Left renal cortex interstitium (tissue), 4 donors: ENCODE results near the gene HPSE2. TPM values are rescaled to one million over a fixed set of nuclear protein-coding genes. Genes with fewer than 3 reads are reported as not detected.
A peak's percentile ranks its signal among the peaks of the same experiment; 100 is the strongest.

Source experiments
- DNase-seq, 4 donors: peaks; one replicate each; pipeline ENCODE4 v3.0.0-alpha.2; 2013; ENCODE audit warnings: low read depth in 4 of 4, low spot score in 2 of 4, missing footprints in 1 of 4
- polyA plus RNA-seq, 4 donors: library from polyadenylated mRNA; unstranded; fragments of 120-200 nt; gene quantifications; one replicate each; pipeline ENCODE4 v1.2.1, GENCODE V29; 2013; ENCODE audit not compliant: insufficient read length in 4 of 4

Gene HPSE2
- polyA plus RNA-seq, 4 donors = 0.98 to 1.8 (median 1.3) TPM

DNA sequence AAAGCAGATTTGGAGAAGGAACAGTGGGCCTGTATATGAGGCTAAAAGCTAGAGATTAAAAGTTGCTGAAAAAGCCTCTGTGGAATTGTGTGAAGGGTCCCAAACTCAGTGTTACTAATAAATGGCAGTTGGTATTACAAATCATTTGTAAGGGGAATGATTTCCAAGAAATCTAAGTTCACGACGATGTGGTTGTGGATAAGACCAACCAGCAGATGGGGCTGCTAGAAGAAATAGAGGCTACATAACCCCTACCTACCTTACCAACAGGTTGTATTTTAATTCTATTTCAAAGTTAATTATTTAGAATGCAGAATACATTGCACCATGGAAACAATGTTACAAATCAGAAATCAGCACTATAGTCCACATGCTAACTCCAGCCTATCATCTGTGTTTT is 377.1 kb downstream of the HPSE2 start:
- DNase-seq = no peak

DNA sequence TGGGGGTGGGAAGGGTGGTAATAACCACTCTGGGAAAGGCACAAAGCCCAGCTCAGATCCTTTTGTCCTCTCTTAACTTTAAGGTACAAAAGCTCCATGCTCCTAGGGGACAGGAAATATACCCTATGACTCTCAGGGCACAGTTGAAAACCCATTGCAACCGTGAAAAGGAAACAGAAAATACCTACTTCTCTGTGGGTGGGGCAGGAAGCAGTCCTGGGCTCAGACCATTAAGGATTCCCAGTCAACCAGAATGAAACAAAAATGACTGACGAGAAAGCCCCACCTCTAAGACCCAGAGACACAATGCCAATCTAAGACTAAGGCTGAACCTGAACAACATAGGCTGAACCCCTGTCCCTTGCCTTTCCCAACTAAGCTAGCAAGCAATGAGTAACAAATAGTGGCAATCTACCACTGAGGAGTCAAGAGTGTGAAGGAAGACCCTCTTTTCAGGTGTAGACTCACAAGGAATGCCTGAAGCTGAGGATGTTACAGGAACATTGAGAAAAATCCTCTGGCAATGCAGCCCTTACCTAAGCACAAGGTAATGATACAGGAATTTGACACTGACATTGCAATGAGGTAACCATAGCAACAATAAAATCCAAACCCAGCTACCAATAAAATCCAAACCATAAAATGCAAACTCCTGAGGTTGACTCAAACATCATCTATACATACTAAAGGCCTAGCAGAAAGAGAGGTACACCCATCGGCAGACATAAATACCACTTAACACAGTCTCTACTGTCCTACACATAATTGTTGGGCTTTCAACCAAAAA is 380.1 kb downstream of the HPSE2 start:
- DNase-seq = no peak

DNA sequence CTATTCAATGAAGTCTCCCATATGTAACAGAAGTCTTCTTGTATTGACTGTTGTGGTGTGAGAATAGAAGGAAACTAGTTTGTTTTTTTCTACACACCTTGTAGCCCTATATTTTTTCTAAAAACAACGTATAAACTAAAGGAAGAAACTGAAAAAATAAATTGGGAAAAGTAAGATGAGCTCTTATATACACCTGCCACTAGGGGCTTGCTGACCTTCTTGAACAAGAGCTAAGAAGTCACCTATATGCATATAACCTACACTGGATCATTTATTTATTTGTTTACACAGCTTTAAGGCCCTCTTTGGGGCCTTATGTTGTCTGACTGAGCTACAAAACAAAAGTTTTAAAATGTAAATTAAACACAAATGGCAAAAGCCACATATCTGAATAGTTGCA is 383.0 kb downstream of the HPSE2 start:
- no peak for DNase-seq

DNA sequence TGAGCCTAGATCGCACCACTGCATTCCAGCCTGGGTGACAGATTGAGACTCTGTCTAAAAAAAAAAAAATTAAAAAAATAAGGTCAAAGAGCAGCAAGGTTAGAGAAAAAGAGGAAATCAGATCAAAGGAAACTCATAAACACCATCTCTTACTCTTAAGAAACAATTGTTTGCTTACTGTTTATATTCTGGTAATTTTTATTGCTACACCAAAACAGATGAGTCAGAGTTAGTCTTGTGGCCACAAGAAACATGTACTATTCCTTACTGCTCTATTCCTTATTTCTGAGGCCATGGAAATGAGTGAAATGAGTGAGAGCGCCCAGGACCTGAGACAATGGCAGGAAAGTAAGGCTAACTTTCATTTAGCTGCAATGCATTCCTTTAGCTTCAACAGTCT is 387.3 kb downstream of the HPSE2 start:
- DNase-seq = no peak

DNA sequence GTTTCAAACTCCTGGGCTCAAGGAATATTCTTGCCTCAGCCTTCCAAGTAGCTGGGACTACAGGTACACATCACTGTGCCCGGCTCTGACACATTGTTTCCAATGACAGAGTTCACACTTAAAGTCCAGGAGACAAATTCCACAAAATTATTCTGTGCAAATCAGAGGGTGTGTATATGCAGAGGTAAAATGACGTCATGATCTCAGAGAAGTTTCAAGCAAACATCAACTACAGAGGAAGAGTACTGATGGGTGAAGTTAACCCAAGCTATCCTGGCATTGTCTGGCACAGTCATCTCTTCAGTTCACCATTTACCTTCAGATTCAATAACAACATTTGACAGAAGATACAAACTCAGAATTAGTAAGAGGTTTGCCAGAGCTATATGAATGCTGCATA is 388.9 kb downstream of the HPSE2 start:
- no peak for DNase-seq

DNA sequence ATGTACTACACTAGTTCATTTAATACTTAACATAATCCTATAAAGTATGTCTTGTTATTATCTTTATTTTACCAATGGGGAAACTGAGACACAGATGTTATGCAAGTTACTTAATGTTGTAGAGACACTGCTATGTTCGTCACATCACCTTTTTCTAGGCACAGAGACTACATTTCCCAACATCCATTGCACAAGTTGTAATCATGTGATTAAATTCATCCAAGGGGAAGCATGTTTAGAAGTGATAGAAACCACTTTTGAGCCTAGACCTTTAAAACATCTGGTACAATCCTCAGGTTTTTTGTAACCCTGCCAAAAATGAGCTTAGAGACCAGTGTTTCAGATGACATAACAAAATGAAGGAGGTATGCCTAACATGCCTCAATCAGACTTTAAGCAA is 402.1 kb downstream of the HPSE2 start:
- DNase-seq = no peak

DNA sequence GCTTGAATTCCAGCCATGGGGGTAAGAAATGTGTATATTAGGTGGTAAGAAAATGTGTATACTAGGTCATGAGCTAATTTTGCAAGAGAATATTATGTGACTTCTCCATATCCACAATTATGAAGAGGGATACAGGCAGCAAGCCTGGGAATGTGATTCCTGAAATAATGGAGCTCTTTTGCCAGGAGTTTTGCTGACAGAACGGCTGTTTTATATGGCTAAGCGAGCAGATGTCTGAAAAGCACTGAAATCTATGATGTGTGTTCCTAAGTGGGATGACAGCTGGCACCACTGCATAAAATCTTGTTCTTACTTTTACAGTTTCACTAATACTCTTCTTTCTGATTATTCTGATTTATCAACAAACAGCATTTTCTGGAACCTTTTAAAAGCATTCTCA is 402.9 kb downstream of the HPSE2 start:
- no peak for DNase-seq

DNA sequence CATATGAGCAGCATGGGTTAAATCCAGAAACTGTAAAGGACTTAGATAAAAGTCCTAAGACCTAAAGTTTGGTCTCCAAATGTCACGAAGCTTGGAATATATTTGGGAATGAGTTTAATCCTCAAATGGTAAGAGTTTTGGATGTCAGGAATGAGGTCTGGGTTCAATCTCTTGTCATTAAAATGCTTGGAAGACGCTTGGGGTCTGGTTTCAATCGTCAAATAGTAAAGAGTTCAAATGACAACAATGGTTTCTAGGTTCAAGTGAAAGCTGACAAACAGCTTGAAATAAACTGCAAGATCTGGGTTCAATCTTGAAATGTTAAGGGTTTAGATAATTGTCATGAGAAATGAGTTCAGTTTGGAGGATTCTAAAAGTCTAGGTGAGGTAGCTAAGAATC is 403.5 kb downstream of the HPSE2 start:
- no peak for DNase-seq

DNA sequence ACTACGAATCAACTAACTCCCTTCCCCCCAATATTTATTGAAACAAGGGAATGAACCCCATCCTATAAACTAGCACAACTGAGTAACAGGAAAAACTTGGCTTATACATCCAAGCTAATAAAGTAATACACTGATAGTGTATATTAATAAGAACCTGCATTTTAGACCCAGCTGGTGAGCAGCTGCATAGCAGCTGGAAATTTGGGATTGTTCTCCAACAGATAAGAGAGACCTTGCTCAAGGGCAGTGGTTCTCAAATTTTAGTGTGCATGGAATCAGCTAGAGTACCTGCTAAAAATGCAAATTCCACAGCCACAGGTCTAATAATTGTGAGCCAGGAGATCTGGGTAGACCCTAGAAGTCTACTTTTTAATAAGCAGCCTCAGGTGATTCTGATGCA is 404.3 kb downstream of the HPSE2 start:
- DNase-seq = no peak

DNA sequence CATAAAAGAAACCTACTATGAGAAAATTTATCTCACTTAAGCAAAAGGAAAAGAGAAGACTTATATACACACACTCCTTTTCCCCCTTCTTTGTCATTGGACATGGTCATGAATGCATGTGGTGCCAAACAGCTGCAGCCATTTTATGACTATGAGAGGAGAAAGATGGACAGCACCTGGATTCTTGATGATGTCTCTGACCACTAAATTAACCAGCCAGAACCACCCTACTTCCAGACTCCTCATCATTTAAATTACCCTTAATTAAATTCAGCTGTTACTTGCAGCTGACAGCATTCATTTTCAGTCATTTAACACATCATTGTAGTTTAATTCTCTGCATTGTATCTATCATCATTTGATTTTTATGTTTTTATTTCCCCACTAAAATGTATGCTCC is 409.9 kb downstream of the HPSE2 start:
- DNase-seq = no peak

DNA sequence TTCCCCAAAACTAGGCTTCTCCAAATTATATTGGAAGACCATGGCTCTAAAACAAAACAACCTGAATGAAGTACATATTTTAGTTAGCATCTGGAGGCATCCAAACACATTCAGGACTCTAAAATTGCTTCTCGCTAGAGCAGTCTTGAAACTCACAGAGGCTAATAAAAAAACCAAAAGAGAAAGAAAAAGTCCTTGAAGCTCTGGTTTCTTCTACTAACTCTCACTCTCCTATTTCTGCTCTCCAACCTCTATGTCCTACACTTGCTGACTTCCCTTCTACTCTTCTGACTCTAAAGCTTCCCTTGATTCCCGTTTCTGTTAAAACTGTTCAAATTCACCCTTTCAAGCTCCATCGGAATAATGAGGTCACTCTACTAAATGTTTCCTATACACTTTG is 418.3 kb downstream of the HPSE2 start:
- no peak for DNase-seq

DNA sequence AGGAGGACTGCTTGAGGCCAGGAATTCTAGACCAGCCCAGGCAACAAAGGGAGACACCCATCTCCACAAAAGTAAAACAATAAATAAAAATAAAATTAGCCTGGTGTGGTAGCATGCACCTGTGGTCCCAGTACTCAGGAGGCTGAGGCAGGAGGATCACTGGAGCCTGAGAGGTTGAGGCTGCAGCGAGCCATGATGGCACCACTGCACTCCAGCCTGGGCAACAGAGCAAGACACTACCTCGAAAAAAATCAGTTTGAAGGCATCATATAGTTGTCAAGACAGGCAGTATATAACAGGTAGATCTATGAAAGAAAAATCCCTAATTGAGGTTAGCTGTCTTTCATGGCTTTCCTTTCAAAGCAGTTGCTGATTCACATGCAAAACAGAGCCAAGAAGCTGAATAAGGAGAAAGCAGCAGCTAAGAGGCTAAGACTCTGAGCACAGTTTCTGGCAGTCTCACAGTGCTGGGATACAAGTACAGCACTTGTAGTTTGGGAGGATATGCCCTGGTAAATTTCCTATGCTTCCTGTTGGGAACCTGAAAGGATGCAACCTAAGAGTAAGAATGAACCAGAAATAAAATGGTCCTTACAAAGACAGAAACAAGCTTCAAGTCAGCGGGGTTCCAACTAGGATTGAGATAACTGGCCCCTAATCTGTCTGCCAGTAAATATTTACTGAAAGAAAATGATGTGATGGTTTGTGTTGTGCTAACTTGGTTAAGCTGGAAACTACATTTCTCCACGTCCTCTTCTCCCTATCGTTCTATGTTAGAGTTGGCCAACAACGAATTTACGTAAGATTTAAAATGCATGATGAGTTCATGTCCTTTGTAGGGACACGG is 420.4 kb downstream of the HPSE2 start:
- DNase-seq = no peak

DNA sequence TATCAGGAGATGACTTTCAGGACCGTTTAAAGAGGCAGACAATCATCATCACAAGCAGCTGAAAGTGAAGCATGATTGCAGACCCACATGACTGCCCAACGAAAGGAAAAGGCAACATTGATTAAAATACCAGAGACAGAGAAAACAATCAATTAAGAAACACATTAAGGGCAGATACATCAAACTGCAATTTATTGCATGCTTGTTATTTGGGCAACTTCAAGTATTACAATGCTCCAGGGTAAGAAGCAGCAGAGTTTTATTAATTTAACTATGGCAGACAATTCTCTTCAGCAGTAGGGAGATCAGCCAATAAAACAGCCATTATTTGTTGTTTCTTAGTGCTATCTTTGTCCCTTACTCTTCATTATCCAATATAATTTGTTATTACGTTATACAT is 421.2 kb downstream of the HPSE2 start:
- DNase-seq = no peak

DNA sequence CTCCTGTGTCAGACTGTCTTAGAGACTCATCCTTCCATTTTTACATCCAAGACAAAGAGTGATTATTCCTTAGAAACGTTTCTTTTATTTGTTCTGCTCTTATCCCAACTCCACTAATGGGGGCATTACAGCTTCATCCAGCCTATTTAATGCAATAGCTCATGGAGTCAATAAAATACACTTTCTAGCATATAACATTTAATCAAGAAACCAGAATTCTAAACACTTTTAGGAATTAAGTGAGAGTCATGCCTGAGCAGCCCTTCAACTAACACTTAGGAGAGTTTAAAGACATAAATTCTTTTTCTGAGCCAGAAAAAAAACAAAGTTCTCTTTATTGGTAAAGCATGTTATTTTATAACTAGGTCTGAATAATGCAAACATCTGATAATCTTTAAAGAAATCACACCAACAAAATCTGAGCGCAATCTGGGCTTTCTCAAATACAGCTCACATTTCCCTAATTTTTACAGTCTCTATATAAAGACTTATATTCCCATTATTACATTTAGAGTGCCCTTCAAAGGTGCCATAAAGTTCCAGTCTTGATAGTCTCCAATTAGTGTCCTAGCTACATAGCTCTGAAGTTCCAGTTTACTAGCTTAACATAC is 427.3 kb downstream of the HPSE2 start:
- no peak for DNase-seq

DNA sequence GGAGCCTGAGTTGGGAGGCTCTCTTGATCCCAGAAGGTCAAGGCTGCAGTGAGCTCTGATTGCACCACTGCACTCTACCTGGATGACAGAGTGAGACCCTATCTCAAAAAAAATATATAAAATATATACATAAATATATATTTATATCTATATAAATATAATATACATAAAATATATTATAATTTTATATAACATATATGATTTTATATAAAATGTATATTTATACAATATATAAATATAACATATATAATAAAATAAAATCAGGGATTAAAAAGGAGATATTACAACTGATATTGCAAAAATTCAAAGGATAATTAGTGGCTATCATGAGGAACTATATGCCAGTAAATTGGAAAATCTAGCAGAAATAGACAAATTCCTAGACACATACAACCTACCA is 435.4 kb downstream of the HPSE2 start:
- no peak for DNase-seq

DNA sequence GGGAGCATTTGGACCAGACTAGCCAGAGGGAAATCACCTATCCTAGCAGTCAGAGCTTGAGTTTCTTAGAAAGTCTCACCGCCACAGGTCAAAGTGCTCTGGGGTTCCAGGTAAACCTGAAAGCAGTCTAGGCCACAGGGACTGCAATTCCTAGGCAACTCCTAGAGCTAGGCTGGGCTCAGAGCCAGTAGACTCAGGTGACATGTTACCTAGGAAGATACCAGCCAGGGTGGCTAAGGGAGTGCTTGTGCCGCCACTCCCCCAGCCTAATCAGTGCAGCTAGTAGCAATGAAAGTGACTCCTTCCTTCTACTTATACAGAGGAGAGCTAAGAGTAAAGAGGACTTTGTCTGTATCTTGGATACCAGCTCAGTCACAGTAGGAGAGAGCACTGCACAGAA is 440.2 kb downstream of the HPSE2 start:
- no peak for DNase-seq

DNA sequence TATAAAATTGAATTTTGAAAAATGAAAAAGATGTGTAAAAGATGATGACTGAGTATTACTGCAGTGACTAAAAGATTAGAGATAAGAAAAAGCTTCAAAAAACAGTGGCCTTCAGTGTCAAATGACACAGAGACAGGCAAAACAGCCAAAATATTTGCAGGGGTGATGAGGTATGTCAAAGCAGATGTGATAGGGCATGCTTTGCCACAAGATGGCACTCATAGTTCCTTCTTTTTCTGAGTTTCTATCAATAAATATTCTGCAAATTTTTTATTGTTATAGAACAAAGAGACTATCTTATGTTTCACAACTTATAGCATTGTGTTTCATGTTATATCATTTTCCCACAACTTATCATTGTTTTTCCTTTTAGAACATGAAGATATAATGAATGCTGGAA is 444.8 kb downstream of the HPSE2 start:
- DNase-seq = peak in 1 of 4 donors; percentile 3

DNA sequence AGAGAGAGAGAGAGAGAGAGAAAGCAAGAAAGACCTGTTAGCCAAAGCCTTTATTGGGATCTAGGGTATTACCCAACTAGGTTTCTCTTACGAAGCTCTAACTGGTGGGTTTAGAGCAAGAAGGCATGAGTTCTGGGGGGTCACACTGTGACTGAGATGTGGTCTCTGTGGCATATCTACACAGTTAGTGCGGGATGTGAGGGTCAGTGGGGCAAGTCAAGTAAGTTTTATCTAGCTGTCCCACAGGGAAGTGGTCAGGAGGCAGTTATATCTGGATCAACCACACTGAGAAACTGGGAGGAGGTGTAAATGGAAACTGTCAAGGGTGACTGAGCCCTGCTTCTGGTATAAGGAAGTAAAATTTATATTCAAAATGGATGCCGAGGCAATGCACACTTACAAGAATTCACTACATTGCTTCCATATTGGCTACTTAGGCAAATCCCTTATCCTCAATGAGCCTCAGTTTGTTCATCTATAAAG is 457.3 kb downstream of the HPSE2 start:
- DNase-seq = no peak

DNA sequence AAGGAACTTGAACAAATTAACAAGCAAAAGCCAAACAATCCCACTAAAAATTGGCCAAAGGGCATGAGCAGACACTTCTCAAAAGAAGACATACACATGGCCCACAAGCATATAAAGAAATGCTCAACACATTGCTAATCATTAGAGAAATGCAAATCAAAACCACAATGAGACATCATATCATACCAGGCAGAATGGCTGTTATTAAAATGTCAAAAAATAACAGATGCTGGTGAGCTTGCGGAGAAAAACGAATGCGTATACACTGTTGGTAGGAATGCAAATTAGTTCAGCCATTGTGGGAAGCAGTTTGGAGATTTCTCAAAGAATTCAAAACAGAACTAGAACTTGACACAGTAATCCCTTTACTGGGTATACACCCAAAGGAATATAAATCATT is 477.2 kb downstream of the HPSE2 start:
- no peak for DNase-seq

DNA sequence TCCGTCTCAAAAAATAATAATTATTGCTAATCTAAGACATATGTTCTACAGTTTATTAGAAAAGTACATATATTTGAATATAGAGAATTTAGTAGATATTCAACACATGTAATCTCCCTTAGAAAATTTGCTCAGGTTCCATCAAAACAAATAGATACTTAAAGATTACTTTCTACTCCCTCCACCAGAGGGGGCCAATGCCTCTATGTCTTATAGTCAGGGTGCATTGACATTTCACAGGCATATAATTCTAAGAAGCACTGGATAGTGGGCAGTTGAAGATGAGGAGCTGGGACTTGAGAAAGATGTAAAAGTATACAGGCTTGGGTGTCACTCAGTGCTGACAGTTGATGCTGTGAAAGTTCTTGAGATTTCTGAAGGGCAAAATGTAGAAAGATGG is 487.4 kb downstream of the HPSE2 start:
- DNase-seq = peak in 1 of 4 donors; percentile 2

DNA sequence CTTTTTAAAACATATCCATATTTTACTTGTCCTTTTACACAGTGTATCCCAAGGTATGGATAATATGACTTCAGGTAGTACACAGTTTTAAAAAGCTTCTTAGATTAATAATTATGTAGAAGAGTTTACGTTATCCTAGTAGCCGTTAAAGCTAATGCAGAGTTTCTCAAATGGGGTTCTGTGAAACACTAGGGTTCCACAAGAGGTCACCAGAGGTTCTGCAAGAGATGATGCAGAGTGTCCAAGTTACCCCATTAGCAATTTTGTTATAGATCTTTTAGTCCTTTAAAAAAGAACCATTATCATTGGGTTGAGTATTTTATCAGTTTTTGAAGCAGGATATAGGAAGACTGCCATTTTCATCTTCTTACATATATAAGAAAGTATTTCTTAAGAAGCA is 490.0 kb downstream of the HPSE2 start:
- no peak for DNase-seq
